ENCODE data around the gene CTNNBIP1. TPM values are rescaled to one million over a fixed set of nuclear protein-coding genes. Genes with fewer than 3 reads are reported as not detected.

Gene CTNNBIP1
- total RNA-seq, 1 experiment from 2014 or later, result 31.3 TPM

DNA sequence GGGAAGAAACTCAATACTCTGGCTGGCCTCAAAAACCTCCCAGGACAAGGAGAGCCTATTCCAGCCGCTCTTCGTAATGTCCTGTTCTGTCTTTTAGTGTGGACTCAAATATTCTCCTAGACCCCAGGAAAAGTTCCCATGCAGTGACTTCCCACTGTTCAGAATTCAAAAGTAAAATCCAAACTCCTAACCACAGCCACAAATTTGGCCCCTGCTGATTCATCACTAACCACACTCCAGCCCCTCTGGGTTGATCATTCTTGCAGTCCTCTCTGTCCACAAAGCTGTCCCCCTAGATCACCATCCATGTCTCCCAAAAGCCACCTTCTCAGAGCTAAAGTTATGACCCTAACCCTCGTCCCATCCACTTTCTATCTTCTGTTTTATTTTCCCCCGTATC, 5.1 kb downstream of the CTNNBIP1 start:
- intact Hi-C loops (cut with micrococcal nuclease), result no loop called here
- Histone ChIP-seq H3K4me2 (ENCODE audit: low read length) (no peak overlapping the region), H3K9me2 (ENCODE audit: insufficient read depth) (no peaks in the 10 kb centered on the region), H3K27ac (ENCODE audit: low read depth, low read length) (no peak overlapping the region), H3K27me3 (ENCODE audit: insufficient read depth, low read length) (no peaks in the 10 kb centered on the region), H3K79me2 (ENCODE audit: insufficient read depth, low read length) (peaks cover 7% of the 10 kb centered on the region; the same call in 1 of the 2 replicates), H3K36me3 (ENCODE audit: control insufficient read depth in 1 of 2, insufficient read depth in 2 of 2, low read length in 2 of 2) (no peaks in the 10 kb centered on the region), H3K9me3 (ENCODE audit: control insufficient read depth in 1 of 2, insufficient read depth in 1 of 2, low read depth in 1 of 2, low read length in 2 of 2) (no peaks in the 10 kb centered on the region), H3K4me3 (replicated peaks in 1 of 2; ENCODE audit: low read depth in 1 of 2, low read length in 2 of 2) (no peak overlapping the region), H3K4me1 (ENCODE audit: control insufficient read depth in 1 of 2, insufficient read depth in 2 of 2, low read length in 2 of 2) (peaks cover 10 to 36% of the 10 kb centered on the region in 2 experiments; a peak in 3 of 4 replicates), H3K9ac (ENCODE audit: low read length) (no peak overlapping the region), H4K20me1 (ENCODE audit: insufficient read depth) (no peaks in the 10 kb centered on the region), H2AFZ (ENCODE audit: low read depth, low read length, poor library complexity, severe bottlenecking) (no peak overlapping the region)
- CTCF ChIA-PET, result no interaction called here
- ATAC-seq (no peak), DNase-seq (ENCODE audit: low read depth, low spot score) (no peak)
- no TSS peak for BruUV-seq (replicated peaks)
- POLR2A ChIA-PET, result no interaction called here
- TF ChIP-seq YY1 (IDR thresholded peaks at IDR 0.05; ENCODE audit: extremely low read depth, insufficient replicate concordance, low read depth, low read length) (no peak), POLR2A (IDR thresholded peaks at IDR 0.05; ENCODE audit: borderline replicate concordance, extremely low read depth, insufficient read depth, insufficient read length) (no peak), FOSL1 (IDR thresholded peaks at IDR 0.05; ENCODE audit: low read depth) (no peak), SIN3A (IDR thresholded peaks at IDR 0.05; ENCODE audit: low read depth) (no peak), ZFX (IDR thresholded peaks at IDR 0.05) (no peak), MAX (IDR thresholded peaks at IDR 0.05) (no peak), ELF1 (IDR thresholded peaks at IDR 0.05; ENCODE audit: borderline replicate concordance, low read depth) (no peak), POLR2AphosphoS5 (IDR thresholded peaks at IDR 0.05; ENCODE audit: low read depth, low read length) (no peak), ATF3 (IDR thresholded peaks at IDR 0.05) (no peak), SP1 (IDR thresholded peaks at IDR 0.05; ENCODE audit: low read depth) (no peak), SRF (IDR thresholded peaks at IDR 0.05; ENCODE audit: low read depth) (no peak), EZH2 (IDR thresholded peaks at IDR 0.05) (no peak)
- RAD21 ChIA-PET (ENCODE audit: low non-redundant PET in 1 of 2, low total read pairs in 2 of 2, uncharacterized antibody in 2 of 2, unreplicated experiment in 2 of 2), result no interaction called here

DNA sequence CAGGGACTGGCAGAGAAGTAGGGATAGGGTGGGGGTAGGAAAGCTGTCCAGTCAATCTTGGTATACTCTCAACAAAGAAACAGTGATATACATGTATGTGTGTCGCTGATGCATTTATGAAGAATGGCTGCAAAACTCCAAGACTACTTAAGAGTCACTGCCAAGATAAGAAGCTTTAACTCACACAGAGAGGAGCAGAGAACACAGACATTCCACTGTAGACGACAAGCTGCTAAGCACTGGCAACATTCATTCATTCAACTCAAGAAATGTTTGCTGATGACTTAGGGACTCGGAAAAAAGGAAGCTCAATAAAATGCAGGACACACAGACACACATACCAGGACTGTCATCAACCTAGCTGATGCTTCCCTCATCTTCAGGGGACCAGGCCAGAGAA, 5.5 kb downstream of the CTNNBIP1 start:
- no peak overlapping the region for H3K4me2 ChIP-seq (ENCODE audit: low read length)
- intact Hi-C loops (cut with micrococcal nuclease), result no loop called here
- H3K9me2 ChIP-seq (ENCODE audit: insufficient read depth), result no peaks in the 10 kb centered on the region
- no peak overlapping the region for H3K4me3 ChIP-seq (replicated peaks in 1 of 2; ENCODE audit: low read depth in 1 of 2, low read length in 2 of 2)
- no peaks in the 10 kb centered on the region for H3K27me3 ChIP-seq (ENCODE audit: insufficient read depth, low read length)
- ATAC-seq (no peak), DNase-seq (ENCODE audit: low read depth, low spot score) (no peak)
- ChIA-PET RAD21 (ENCODE audit: low non-redundant PET in 1 of 2, low total read pairs in 2 of 2, uncharacterized antibody in 2 of 2, unreplicated experiment in 2 of 2) (no interaction called here), POLR2A (no interaction called here), CTCF (interaction anchor here (0.6 kb wide), 1 partner anchor 14 kb away, joined by 3 read pairs; no protein-coding TSS in a partner anchor)
- H3K9me3 ChIP-seq (ENCODE audit: control insufficient read depth in 1 of 2, insufficient read depth in 1 of 2, low read depth in 1 of 2, low read length in 2 of 2), result no peaks in the 10 kb centered on the region
- no peak overlapping the region for H3K9ac ChIP-seq (ENCODE audit: low read length)
- no peak overlapping the region for H3K27ac ChIP-seq (ENCODE audit: low read depth, low read length)
- BruUV-seq (replicated peaks), result no TSS peak
- no peak overlapping the region for H2AFZ ChIP-seq (ENCODE audit: low read depth, low read length, poor library complexity, severe bottlenecking)
- H3K36me3 ChIP-seq (ENCODE audit: control insufficient read depth in 1 of 2, insufficient read depth in 2 of 2, low read length in 2 of 2), result no peaks in the 10 kb centered on the region
- peaks cover 7% of the 10 kb centered on the region; the same call in 1 of the 2 replicates for H3K79me2 ChIP-seq (ENCODE audit: insufficient read depth, low read length)
- H3K4me1 ChIP-seq (ENCODE audit: control insufficient read depth in 1 of 2, insufficient read depth in 2 of 2, low read length in 2 of 2), result peaks cover 10 to 41% of the 10 kb centered on the region in 2 experiments
- H4K20me1 ChIP-seq (ENCODE audit: insufficient read depth), result no peaks in the 10 kb centered on the region
- TF ChIP-seq SP1 (IDR thresholded peaks at IDR 0.05; ENCODE audit: low read depth) (no peak), CEBPB (IDR thresholded peaks at IDR 0.05; ENCODE audit: low read depth) (no peak), TCF7L2 (IDR thresholded peaks at IDR 0.05; ENCODE audit: borderline replicate concordance, extremely low read depth, insufficient read depth, insufficient read length) (no peak), FOSL1 (IDR thresholded peaks at IDR 0.05; ENCODE audit: low read depth) (no peak), CTCF (IDR thresholded peaks at IDR 0.05 in 2 of 3, conservative IDR thresholded peaks at IDR 0.05 in 1 of 3; ENCODE audit: borderline replicate concordance in 1 of 3, insufficient read depth in 1 of 3, low read depth in 2 of 3, low read length in 2 of 3) (no peak), ELF1 (IDR thresholded peaks at IDR 0.05; ENCODE audit: borderline replicate concordance, low read depth) (no peak), EZH2 (IDR thresholded peaks at IDR 0.05) (no peak), POLR2AphosphoS5 (IDR thresholded peaks at IDR 0.05; ENCODE audit: low read depth, low read length) (no peak), REST (IDR thresholded peaks at IDR 0.05; ENCODE audit: low read depth) (no peak)

Data from HCT116 (cell line).